ENCODE measurements around the gene ORAI3.
A peak's percentile ranks its signal among the peaks of the same experiment; 100 is the strongest.

ORAI3 gene

DNA sequence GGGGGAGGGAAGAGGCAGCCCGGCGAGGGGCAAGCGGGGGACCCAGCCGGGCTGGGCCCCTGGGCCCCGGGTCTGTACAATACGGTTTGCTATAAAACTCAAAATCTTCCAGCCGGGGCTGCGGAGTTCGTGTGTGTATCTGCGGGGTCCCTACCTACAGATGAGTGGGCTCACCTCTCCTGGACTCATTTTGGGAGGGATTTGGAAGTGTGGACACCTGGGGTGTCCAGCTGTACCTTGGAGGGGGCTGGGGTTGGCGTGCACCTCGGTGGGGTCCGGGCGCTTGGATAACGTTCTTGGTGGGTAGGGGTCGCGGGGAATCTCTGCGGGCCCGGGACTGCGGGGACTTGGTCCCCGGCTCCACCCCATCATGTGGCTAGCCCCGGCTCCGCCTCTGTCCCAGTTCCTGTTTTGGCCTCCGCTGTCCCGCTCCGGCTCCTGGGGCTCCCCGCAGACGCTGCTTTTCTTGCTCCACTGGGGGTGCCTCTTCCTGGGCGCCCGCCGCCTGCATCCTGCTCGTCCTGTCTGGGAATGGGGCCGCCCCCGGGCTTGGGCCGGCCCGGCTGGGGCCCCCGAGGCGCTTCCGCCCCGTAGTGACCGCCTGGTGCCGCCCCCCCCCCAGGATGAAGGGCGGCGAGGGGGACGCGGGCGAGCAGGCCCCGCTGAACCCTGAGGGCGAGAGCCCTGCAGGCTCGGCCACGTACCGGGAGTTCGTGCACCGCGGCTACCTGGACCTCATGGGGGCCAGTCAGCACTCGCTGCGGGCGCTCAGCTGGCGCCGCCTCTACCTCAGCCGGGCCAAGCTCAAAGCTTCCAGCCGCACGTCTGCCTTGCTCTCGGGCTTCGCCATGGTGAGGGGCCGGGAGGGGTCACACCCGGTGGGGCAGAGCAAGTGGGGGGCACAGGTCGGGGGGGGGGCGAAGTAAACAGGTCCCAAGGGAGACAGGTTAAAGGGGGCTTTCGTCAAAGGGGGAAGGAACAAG is at the start of gene ORAI3:
Gene ORAI3 (plus strand): TSS at position 402 of the 983 bp plus-strand sequence. CDS start 222 bp downstream, at position 624.
- no peak for DNase-seq (ENCODE audit: low read depth)

DNA sequence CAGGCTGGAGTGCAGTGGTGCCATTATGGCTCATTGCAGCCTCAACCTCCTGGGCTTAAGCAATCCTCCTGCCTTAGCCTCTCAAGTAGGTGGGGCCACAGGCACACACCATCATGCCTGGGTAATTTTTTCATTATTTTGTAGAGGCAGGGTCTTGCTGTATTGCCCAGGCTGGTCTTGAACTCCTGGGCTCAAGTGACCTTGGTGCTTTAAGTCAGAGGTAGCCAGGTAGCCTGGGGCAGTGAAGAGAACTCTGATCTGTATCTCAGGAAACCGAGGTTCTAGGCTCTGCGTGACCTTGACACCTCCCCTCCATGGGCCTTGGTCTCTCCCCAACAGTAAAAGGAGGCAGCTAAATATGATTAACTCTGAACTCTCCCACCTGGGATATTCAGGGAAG is 49.1 kb upstream of the ORAI3 start:
- DNase-seq (ENCODE audit: low read depth): no peak

DNA sequence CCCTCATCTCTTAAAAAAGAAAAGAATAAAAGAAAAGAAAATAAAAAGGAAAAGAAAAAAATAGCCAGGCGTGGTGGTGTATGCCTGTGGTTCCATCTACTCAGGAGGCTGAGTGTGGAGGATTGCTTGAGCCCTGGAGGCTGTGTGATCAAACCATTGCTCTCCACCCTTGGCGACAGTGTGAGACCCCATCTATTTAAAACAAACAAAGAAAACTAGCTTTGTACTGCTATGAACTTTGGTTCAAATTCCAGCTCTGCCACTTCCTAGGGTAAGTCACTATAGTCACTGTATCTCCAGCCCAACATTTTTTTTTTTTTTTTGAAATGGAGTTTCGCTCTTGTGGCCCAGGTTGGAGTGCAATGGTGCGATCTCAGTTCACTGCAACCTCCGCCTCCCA is 48.3 kb upstream of the ORAI3 start:
- DNase-seq (ENCODE audit: low read depth): no peak

DNA sequence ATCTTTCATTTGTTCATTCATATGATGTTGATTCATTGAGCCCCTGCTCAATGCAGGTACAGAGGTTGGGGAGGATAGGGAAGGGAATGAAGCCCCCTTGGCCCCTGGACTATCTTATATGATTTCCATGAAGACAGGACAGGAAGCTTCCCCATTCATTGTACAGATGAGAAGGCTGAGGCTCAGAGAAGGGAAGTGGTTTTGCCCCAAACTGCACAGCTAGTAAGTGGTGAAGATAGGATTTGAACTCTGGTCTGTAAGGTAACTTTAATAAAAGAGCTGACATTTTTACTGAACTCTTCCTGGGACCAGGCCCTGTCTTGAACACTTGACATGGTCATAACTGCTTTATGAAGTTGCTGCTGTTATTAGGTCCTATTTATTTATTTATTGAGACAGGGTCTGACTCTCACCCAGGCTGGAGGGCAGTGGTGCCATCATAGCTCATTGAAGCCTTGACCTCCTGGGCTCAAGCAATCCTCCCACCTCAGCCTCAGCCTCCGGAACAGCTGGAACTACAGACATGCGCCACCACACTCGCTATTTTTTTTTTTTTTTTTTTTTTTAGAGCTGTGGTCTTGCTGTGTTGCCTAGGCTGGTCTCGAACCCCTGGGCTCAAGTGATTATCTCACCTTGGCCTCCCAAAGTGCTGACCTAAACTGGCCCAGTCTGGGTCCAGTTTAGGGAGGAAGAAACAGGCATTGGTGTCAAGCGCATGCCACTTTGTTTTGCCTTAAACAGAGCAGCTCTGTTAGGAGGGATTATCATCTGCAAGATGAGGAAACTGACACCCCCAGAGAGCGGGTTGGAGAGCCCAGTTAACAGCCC is 47.5 kb upstream of the ORAI3 start:
- no peak for DNase-seq (ENCODE audit: low read depth)

DNA sequence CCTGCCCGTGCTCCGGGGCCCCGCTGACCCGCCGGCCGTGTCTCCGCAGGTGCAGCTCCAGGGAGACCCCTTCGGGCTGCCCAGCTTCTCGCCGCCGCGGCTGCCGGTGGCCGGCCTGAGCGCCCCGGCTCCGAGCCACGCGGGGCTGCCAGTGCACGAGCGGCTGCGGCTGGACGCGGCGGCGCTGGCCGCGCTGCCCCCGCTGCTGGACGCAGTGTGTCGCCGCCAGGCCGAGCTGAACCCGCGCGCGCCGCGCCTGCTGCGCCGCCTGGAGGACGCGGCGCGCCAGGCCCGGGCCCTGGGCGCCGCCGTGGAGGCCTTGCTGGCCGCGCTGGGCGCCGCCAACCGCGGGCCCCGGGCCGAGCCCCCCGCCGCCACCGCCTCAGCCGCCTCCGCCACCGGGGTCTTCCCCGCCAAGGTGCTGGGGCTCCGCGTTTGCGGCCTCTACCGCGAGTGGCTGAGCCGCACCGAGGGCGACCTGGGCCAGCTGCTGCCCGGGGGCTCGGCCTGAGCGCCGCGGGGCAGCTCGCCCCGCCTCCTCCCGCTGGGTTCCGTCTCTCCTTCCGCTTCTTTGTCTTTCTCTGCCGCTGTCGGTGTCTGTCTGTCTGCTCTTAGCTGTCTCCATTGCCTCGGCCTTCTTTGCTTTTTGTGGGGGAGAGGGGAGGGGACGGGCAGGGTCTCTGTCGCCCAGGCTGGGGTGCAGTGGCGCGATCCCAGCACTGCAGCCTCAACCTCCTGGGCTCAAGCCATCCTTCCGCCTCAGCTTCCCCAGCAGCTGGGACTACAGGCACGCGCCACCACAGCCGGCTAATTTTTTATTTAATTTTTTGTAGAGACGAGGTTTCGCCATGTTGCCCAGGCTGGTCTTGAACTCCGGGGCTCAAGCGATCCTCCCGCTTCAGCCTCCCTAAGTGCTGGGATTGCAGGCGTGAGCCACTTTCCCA is 46.6 kb upstream of the ORAI3 start:
- no peak for DNase-seq (ENCODE audit: low read depth)

DNA sequence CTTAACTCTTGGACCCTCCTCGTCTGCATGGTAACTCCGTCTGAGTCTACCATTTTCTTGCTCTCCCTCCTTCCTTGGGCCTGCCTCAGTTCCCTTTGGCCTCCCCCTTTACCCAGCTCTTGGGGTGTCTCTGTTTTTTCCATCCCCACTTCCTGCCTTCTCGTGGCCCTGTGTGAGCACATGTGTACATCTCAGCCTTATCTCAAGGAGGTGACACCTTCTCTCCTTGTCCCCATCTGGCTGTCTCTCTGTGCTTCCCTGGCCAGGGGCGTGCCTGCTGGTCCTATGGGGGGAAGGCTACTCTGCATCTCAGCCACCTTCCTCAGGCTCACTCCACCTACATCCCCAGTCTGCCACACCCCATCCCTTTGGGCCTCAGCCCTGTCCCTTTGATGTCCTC is 45.9 kb upstream of the ORAI3 start:
- DNase-seq (ENCODE audit: low read depth): no peak

DNA sequence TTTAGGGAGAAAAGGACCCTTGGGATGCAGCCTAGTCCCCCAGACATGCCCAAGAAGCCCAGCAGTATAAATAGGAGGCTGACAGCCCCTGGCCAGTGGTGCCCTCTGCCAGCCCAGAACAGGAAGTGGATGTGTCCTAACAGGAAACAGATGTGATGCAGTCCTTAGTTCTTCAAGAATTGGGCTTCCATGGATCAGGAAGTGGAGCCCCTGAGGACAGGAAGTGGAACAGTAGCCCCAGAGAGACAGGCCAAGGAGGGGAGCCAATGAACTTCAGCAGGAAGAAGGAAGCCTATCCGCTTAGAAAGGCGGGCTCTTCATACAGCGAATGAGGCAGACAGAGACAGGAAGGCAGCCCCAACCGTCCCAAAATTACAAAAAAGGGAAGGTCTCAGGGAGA is 45.3 kb upstream of the ORAI3 start:
- no peak for DNase-seq (ENCODE audit: low read depth)

DNA sequence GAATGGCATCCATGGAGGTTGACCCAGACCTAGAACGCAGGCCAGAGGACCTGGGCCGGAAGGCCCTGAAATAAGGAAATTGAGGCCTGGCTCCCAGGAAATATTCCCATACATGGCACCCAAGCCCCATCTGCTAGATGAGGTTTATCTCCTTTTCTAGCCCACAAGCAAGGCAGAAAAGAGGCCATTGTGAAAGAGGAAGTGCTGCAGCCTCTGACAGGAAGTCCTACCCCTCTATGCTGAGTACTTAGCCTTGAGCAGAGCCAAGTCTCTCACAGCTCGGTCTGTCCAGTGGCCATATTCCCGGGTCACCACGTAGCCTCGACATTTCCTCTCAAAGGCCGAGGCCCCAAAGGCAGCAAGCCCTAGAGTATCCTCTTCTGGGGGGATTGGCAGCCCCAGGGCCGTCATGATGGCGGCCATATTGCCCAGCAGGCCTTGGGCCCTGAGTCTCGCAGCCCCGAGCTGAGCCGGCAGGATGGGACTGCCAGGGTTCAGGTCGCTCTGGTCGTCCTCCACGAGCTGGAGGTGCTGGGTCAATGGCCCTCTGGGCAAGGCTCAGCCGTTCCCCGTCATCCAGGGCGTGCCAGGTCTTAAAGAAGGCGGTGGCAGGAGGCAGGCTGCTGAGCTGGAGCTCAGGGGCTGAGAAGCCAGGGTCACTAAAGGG is 44.6 kb upstream of the ORAI3 start:
- DNase-seq (ENCODE audit: low read depth): no peak

DNA sequence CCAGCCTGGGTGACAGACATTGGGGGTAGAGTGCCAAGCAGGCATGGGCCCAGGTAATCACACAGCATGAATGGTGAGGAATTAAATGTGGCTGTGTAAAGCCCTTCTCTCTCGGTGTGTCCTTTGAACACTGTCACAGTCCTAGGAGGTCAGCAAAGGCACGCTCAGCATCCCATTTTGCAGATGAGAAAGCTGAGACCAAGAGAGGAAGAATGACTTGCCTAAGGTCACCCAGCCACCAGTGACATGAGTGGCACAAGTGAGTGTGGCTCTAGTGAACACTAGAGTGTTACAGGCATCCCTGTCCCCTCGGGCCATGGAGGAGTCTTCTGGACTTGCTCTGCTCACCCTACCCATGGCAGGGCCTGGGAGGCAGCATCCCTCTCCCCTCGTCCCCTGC is 41.8 kb upstream of the ORAI3 start:
- no peak for DNase-seq (ENCODE audit: low read depth)

DNA sequence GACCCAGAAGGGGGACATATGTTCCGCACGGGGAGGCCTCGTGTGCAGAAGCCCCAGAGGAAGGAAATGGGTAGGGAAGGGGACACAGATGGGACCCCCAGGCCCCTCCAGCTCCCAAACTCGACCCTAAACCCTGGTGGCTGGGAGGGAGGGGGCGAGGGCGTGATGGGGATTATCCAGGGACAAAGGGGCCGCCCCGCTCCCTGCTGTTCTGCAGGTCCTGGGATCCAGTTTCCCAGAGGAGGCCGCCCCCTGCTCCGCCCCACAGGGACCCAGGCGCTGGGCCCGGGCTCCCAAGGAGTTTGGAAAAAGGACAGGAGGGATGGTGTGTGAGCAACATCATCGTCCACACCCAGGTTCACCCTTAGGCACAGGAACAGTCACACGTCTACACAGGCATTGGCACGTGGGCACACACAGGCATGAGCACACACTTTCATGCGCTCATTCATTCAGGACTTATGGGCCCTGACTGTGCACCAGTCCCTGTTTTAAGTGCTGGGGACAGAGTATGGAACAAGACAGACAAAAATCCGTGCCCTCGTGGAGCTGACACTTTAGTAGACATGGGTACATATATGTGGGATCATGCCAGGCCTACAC is 38.3 kb upstream of the ORAI3 start:
- DNase-seq (ENCODE audit: low read depth): no peak

DNA sequence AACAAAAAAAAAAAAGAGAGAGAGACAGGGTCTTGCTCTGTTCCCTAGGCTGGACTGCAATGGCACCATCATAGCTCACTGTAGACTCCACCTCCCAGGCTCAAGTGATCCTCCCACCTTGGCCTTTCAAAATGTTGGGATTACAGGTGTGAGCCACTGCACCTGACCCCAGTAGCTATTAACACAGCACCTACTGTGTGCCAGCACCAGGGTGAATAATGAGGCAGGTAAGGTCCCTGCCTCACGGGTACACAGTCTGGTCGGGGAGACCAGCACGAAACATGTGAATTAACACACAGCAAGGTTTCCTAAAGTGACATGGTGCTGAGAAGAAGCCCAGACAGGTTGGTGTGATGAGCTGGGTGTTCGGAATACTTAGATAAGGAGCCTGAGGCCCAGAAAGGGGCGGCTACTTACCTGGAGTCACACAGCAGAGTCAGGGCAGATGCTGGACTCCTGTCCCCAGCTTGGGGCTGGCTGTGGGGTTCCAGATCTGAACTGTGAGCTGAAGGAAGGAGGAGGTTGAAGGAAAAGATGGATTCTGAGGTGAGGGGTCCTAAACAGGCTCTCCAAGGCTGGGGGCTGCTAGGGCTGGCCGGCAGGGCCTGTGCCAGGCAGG is 36.0 kb upstream of the ORAI3 start:
- DNase-seq (ENCODE audit: low read depth): no peak

DNA sequence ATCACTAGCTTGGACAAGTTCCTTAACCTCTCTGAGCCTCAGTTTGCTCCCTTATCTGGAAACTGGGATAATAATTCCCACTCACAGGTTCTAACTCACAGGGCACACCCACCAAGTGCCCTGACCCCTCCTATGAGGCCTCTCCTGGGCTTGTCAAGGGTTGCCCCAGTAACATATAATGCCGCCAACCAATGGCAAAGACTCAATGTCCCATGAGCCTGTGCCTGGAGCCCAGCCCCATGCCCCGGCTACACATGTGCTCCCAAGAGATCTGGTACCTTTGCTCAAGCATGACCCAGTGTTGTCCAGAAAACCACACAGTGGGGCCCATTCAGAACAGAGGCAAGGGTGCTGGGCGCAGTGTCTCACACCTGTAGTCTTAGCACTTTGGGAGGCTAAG is 34.0 kb upstream of the ORAI3 start:
- DNase-seq (ENCODE audit: low read depth): no peak

DNA sequence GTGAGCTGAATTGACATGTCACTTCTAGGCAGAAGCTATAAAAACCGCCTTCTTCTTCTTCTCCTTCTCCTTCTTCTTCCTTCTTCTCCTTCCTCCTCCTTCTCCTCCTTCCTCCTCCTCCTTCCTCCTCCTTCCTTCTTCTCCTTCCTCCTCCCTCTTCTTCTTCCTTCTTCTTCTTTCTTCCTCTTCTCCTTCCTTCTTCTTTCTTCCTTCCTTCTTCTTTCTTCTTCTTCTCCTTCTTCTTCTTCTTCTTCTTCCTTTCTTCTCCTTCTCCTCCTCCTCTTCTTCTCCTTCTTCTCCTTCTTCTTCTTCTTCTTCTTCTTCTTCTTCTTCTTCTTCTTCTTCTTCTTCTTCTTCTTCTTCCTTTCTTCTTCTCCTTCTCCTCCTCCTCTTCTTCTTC is 30.3 kb upstream of the ORAI3 start:
- DNase-seq (ENCODE audit: low read depth): no peak

DNA sequence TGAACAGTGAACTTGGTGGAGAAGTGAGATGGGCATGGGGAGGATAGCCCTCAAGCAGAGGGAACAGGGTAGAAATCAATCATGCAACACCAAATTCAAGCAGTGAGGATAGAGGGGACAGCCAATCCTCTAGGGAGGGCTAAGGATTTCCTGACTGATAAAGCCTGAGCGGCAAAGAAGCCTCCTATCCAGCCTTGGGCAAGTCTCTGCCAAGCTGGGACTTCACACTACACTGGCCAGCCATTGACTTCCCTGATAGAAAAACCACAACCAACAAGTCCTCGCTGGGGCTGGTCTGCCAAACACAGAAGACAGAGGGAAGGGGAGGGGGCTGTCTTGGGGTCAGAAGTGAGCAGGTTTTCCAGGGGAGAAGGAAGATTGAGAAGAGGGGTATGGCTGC is 28.0 kb upstream of the ORAI3 start:
- no peak for DNase-seq (ENCODE audit: low read depth)

DNA sequence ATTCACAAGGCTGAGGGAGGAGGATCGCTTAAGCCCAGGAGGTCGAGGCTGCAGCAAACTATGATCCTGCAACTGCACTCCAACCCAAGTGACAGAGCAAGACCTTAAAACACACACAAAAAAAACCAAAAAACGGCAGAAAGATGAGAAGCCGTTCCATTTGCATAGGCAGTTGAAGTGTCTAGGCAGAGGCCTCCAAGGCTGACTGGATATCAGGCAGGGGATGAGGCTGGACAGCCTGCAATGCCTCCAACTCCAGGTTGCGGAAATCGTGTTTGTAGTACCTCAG is 27.5 kb upstream of the ORAI3 start:
- no peak for DNase-seq (ENCODE audit: low read depth)

DNA sequence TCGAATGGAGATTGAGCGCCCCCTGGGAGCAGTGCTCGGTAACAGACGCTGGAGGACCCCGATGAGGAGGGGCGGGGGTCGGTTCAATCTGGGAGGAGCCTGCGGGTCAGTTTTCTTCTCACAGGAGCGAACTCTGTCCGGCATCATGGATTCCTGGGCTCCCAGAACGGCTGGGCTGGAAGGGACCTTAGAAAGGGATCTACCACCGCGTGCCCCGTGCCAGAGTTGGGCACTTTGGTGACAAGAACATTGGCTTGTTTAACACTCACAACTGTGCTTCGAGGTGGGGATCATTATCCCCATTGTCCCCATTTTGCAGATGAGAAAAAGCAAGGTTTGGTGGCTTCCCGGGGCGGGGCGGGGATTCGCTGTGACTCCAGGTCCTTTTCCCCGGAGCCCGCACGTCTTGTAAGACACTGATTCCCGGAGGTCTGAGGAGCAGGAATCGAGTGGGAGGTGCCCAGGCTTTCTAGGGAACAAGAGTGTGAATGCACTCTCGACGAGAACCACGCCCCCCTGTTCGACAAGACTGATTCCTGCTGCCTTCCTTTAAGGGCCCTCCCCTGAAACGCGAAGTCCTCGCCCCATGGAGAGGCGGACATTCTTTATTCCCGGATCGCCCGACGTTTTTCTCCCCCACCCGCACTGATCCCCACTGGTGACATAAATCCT is 27.0 kb upstream of the ORAI3 start:
- DNase-seq (ENCODE audit: low read depth): peak; percentile 60

DNA sequence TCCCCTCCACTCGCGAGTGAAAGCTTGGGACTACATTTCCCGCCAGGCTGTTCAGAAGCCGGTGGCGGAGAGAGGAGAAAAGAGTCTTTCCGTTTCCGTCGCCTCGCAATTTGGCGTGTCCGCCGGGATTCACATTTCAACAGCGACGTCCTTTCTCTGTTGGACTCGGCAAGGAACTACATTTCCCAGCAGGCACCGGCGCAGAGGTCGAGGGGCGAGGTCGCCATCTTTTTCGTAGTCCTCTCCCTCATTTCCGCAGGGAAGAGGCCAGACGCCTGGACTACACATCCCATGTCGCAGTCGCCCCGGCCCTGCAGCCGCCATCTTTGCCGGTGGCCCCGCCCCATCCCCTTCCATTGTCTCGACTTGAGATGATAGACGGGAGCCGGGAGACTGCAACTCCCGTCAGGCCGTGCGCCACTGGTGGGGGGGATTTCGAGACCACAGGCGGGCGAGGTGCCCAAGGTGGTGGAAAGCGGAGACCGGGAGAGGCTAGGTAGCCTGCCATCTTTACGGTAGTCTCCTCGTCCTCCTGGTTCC is 26.4 kb upstream of the ORAI3 start:
- DNase-seq (ENCODE audit: low read depth): peak; percentile 89

DNA sequence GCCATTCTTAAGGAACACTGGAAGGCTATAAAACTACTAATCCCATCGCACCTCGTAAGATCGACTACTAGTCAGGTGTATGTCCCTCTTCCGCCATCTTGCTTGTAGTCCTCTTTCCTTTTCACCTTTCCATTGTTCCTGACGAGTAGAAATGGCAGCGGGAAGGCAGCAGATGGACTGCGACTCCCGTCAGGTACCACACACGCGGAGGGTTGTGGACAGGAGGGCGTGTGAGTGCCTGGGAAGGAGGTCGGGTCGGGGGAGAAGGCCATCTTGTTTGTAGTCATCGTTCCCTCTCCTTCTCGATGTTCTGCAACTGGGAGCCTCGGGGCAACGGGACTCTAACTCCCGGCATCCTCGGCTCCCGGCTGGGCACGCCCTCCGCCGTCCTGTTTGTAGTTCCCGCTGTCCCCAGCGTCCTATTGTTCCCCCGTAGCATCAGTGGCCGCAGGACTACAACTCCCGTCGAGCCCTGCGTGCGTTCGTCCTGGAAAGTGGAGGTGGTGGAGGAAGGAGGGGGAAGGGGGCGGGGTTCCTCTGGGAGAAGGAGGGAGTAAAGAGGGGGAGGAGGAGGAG is 25.8 kb upstream of the ORAI3 start:
- peak; percentile 80 for DNase-seq (ENCODE audit: low read depth)

DNA sequence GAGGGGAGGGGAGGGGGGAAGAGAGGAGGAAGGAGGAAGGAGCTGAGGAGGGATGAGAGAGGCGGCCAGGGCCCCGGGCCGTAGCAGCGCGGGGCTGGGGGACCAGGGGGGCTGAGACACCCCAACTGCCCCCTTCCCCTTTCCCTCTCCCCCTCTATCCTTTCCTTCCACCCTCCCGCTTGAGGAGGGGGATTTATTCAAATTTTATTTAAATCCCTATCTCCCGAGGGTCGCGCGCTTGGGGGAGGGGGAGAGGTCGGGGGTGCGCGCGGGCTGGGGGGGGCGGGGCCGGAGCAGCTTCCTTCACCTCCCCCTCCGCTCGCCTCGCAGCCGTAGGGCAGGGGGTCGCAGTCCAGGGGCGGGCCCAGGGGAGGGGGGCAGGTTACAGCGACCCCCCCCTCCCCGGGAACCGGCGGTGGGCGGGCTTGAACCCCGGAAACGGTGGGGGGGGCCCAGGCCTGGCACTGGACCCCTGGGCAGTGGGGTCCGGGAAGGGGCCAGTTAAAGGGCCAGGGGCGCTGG is 25.3 kb upstream of the ORAI3 start, which contains the start of gene FBXL19:
Gene FBXL19 (plus strand): TSS at position 19 of the 522 bp plus-strand sequence. CDS start 2,183 bp downstream, outside the sequence.
- DNase-seq (ENCODE audit: low read depth): no peak
